Measurements from ENCODE around the gene PTGIR. TPM values are rescaled to one million over a fixed set of nuclear protein-coding genes. Genes with fewer than 3 reads are reported as not detected.

Gene PTGIR
- total and polyA plus RNA-seq, 8 donors, result 9.2 to 14.1 (median 11.8) TPM

DNA sequence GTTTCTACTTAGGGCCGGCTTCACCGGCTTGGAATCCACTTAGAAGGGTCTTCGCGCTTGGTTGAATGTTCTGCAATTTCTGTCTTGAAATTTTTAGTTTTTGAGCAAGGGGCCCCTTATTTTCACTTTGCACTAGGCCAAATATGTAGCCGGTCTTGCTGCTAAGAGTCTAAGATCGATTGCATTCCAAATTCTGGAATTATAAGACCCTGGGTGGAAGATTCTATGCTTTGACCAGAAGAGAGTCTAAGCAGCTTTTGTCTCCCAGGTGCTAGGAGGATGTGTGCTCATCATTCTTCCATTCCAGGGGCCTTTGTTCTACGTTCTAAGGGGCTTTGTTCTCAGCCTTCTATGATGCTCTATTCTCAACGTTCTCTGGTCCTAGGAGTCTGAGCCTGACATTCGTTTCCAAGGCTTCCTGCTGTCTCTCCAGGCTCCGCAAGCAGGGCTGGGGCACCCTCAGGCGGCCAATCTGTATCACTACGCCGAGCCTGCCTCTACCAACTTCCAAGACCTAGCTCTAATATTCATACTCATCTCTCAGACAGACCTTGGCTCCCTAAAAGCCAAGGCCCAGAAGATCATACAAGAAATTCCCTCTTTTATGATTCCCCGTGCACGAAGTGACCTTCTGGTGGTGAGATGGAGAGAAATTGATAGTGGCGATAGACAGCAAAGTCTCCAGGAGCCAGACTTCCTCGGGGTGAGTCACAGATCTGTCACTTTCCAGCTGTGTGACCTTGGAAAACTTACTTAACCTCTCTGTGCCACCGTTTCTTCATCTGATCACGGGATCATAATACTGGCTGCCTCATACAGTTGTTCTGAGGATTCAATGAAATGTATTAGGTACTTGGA, 37.1 kb upstream of the PTGIR start:
- Histone ChIP-seq H3K9me3 (no peaks in the 10 kb centered on the region), H3K27me3 (peaks cover 14 to 39% of the 10 kb centered on the region in 2 donors), H3K4me1 (peaks cover 0 to 31% of the 10 kb centered on the region in 2 donors), H3K4me3 (peak overlapping the region; percentile 12 to 54), H3K36me3 (no peaks in the 10 kb centered on the region), H3K27ac (peak overlapping the region; percentile 11 to 72)
- ATAC-seq (peak; percentile 84), DNase-seq (peak; percentile 75 to 91 (median 86))
- intact Hi-C loops (cut with DNase I), result loop anchor here in 1 of 2 donors (10.0 kb wide), 1 partner anchor 127 kb away; no protein-coding TSS in a partner anchor
- peak; percentile 80 to 84 for TF ChIP-seq CTCF (IDR thresholded peaks at IDR 0.05)

DNA sequence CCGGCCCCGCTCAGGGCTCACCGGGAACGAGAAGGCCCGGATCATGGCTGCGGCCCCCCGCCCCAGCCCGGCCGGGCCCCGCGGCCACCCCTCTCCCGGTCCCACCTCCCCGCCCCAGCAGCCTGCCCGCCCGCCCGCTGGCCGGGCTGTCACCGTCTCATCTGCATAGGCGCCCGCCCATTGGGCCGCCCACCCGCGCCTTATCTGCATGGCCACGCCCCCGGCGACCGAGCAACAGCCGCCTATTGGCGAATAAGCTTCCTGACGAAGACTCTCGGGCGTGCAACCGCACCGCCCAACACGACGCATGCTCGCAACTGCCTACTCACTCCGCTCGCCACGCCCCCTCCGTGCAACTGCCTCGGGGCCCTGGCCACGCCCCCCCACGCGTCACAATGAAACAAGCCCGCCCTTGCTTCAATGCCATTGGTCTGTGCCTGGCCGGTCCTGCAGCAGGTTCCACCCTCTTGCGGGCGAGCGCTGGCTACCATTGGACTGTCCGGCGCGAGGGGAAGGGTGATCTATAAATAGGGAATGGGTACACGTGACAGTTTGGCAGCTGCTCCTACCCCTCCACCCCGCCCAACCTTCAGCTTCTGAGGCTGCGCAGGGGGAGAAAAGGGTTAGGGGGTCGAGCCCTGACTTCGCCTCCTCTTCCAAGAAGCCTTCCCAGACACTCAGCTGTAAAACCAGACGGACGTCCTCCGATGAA, 36.3 kb upstream of the PTGIR start, which contains the start of gene DACT3:
Gene DACT3 (minus strand): TSS at position 163 of the 712 bp plus-strand sequence. CDS start 118 bp downstream, at position 45.
- ATAC-seq (peak; percentile 95), DNase-seq (peak; percentile 99 to 100 (median 100))
- Histone ChIP-seq H3K27me3 (peaks cover 14 to 47% of the 10 kb centered on the region in 2 donors), H3K9me3 (no peaks in the 10 kb centered on the region), H3K4me1 (peaks cover 0 to 31% of the 10 kb centered on the region in 2 donors), H3K27ac (peak within 1 kb of the TSS; percentile 72 to 77), H3K4me3 (peak within 1 kb of the TSS; percentile 40 to 54), H3K36me3 (no peaks in the 10 kb centered on the region)
- peak in 1 of 2 donors; percentile 40 for TF ChIP-seq CTCF (IDR thresholded peaks at IDR 0.05)
- intact Hi-C loops (cut with DNase I), result loop anchor here in 1 of 2 donors (10.0 kb wide), 1 partner anchor 126 kb away; no protein-coding TSS in a partner anchor

- peak in 3 of 4 donors; percentile 34 to 52 (median 48) for DNase-seq
- intact Hi-C loops (cut with DNase I), result loop anchor here in 1 of 2 donors (10.0 kb wide), 1 partner anchor 126 kb away; no protein-coding TSS in a partner anchor
- Histone ChIP-seq H3K36me3 (no peaks in the 10 kb centered on the region), H3K27ac (peak overlapping the region in 1 of 2 donors; percentile 77), H3K4me1 (peaks cover 0 to 31% of the 10 kb centered on the region in 2 donors), H3K9me3 (no peaks in the 10 kb centered on the region), H3K27me3 (peaks cover 14 to 53% of the 10 kb centered on the region in 2 donors), H3K4me3 (peak overlapping the region; percentile 40 to 54)
- TF ChIP-seq CTCF (IDR thresholded peaks at IDR 0.05), result no peak
- ATAC-seq, result no peak
These were observed 35.7 kb upstream of the PTGIR start for GRCh38 chr19:46660551-46661019.

DNA sequence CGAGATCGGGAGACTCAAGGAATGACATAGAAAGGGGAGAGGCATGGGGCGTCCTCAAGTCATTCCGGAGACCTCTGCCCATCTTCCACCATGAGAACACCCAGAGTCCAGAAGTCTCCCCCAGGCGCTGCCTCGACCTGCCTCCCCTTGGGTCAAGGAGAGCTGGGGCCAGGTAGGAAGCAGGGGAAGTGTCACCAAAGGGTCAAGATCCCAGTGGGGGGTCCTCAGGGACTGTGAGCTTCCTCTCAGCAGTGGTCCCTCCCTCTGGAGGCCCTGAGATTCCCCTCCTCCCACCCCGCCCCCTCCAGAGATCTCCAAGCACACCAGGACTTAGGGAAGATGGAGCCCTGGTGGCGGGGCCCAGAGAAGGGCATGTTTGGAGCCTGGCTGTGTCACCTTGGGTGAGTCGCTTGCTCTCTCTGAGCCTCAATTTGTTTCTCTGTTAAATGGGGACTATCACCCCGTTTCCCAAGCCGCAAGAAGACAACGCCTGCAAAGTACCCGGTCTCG, 35.2 kb upstream of the PTGIR start:
- H3K36me3 ChIP-seq, result no peaks in the 10 kb centered on the region
- peaks cover 14 to 58% of the 10 kb centered on the region in 2 donors for H3K27me3 ChIP-seq
- TF ChIP-seq CTCF (IDR thresholded peaks at IDR 0.05), result no peak
- peak overlapping the region; percentile 40 to 54 for H3K4me3 ChIP-seq
- DNase-seq (peak; percentile 40 to 88 (median 60)), ATAC-seq (no peak)
- intact Hi-C loops (cut with DNase I), result loop anchor here in 1 of 2 donors (10.0 kb wide), 1 partner anchor 125 kb away; no protein-coding TSS in a partner anchor
- no peaks in the 10 kb centered on the region for H3K9me3 ChIP-seq
- peak overlapping the region in 1 of 2 donors; percentile 77 for H3K27ac ChIP-seq
- peaks cover 0 to 31% of the 10 kb centered on the region in 2 donors for H3K4me1 ChIP-seq

Data from left lung (tissue), 10 donors.